ENCODE data around the gene PLCG1.

PLCG1 gene

DNA sequence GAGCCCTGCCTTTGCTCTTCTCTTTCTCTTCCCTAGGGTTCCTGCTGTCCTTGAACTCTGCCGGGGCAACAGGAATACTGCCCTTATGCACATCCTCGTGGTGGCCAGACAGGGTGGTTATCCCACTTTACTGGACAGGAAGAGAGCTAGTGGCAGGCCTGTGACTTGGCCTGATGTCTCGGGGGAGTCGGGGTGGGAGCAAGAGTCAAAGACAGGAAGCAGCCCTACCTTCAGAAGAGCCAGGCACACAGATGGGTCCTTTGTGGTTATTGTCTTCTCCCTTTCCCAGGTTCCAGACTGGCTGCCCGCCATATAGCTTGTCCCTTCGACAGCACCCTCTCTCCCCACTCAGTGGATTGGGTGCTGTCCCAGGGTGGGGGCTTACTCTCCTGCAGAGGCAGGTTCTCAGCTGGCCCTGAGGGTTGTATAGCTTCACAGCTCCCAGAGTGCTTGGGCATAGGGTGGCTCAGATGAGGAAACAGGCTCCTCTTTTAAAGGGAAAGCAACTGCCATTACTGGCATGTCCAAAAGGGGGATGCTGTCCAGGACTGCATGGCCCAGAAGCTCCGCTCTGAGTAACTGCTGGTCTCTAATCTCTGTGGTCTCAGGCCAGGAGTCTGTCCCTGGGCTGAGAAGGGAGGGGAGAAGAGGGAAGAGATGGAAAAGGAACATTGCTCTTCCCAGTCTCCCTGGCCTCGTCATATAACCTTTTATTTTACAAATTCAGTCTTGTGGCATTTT is 17.3 kb downstream of the PLCG1 start:
- no peak for DNase-seq (ENCODE audit: extremely low read depth, low read depth)
- TF ChIP-seq, protein P1, sequence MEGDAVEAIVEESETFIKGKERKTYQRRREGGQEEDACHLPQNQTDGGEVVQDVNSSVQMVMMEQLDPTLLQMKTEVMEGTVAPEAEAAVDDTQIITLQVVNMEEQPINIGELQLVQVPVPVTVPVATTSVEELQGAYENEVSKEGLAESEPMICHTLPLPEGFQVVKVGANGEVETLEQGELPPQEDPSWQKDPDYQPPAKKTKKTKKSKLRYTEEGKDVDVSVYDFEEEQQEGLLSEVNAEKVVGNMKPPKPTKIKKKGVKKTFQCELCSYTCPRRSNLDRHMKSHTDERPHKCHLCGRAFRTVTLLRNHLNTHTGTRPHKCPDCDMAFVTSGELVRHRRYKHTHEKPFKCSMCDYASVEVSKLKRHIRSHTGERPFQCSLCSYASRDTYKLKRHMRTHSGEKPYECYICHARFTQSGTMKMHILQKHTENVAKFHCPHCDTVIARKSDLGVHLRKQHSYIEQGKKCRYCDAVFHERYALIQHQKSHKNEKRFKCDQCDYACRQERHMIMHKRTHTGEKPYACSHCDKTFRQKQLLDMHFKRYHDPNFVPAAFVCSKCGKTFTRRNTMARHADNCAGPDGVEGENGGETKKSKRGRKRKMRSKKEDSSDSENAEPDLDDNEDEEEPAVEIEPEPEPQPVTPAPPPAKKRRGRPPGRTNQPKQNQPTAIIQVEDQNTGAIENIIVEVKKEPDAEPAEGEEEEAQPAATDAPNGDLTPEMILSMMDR (IDR thresholded peaks at IDR 0.05; ENCODE audit: low read depth, low read length, missing control alignments), result no peak

DNA sequence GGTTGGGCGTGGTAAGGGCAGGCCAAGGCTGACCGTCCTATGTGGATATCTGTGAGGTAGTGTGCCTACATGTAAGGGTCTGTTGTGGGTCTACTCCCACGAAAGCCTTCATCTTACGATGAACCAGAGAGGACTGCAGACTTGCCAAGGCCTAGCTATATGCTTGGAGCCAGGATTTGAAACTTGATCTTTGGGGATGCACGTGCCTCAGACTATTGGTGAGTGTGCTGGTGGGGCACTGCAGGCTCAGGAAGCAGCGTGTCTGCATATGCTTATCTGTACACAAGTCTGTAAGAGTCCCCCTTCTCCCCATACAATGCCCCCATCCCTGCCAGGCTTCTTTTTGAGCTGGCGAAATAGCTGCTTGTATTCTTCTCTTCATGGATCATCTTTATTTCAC is 17.9 kb downstream of the PLCG1 start:
- H3K4me3 ChIP-seq (replicated peaks; ENCODE audit: low read depth, low read length), result no peak overlapping the region
- TF ChIP-seq, protein P1 (IDR thresholded peaks at IDR 0.05; ENCODE audit: low read depth, low read length, missing control alignments), result no peak
- no peak for DNase-seq (ENCODE audit: extremely low read depth, low read depth)

More for the DNA sequence above, 17.3 kb downstream of the PLCG1 start:
- no peak overlapping the region for H3K4me3 ChIP-seq (replicated peaks; ENCODE audit: low read depth, low read length)

DNA sequence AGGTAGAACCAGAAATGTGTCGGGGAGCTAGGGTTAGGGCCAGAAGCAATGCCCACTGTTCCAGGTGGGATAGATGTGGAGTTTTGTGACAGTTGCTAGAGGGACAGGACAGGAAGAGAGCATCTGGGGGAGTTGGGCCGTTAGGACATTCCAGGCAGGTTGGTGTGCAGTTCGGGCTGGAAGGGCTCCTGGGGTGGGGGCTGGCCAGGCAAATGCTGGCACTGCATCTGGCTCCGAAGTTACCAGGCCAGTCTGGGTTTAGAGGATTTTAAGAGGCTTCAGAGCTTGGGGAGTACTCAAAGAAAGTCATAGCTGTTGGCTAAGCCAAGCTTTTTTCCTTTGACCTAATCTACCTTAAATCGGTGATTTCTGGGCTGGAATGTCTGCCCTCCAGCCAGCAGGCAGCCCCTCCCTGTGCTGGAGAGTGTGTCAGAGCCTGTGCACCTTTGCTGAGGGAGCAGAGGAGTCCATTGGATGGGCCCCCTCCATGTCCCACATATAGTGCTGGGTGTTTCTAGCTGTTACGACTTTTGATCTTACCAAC is 20.8 kb downstream of the PLCG1 start:
- DNase-seq (ENCODE audit: extremely low read depth, low read depth), result no peak
- TF ChIP-seq, protein P1 (IDR thresholded peaks at IDR 0.05; ENCODE audit: low read depth, low read length, missing control alignments), result no peak
- no peak overlapping the region for H3K4me3 ChIP-seq (replicated peaks; ENCODE audit: low read depth, low read length)

DNA sequence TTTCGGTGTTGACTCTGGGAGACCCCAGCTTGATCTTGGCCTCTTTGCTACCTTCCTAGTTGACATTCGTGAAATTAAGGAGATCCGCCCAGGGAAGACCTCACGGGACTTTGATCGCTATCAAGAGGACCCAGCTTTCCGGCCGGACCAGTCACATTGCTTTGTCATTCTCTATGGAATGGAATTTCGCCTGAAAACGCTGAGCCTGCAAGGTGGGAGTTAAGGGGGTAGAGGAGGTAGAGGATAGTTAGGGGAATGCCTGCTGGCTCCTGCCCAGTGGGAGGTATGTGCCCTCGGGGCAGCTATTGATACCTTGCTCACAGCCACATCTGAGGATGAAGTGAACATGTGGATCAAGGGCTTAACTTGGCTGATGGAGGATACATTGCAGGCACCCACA is 22.2 kb downstream of the PLCG1 start:
- DNase-seq (ENCODE audit: extremely low read depth, low read depth), result no peak
- TF ChIP-seq, protein P1 (IDR thresholded peaks at IDR 0.05; ENCODE audit: low read depth, low read length, missing control alignments), result no peak
- H3K4me3 ChIP-seq (replicated peaks; ENCODE audit: low read depth, low read length), result no peak overlapping the region

DNA sequence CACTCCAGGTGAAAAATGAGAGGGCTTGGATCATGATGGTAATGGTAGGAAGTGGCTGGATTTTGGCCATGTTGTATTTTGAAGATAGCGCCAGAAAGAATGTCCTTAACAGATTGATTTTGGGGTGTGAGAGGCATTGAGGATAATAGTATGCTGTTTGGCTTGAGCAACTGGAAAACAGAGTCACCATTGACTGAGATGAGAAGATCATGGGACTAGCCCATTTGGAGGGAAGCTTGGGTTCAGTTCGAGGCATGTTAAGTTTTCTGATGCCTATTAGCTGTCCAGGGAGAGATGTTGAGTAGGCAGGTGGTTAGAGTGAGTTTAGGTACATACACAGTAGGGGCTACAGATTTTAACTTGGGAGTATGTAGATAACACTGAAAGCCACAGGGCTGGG is 23.3 kb downstream of the PLCG1 start:
- H3K4me3 ChIP-seq (replicated peaks; ENCODE audit: low read depth, low read length), result no peak overlapping the region
- no peak for DNase-seq (ENCODE audit: extremely low read depth, low read depth)
- TF ChIP-seq, protein P1 (IDR thresholded peaks at IDR 0.05; ENCODE audit: low read depth, low read length, missing control alignments), result no peak

DNA sequence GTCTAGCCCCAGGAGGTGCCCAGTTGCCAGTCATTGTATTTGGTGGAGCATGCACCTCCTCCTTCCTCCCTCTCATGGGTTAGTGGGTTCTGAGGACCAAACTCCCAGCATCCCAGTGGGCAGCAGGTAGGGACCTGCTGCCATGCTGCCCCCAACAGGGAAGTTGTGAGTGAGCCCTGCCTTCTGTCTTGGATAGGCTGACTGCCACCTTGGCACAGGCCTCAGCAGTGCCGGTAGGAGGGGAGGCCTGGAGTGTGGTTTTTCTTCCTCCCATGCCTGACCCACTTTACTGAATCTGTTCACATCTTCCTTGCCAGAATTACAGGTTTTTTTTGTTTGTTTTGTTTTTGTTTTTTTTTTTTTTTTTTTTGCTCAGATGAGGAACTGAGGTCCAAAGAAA is 24.5 kb downstream of the PLCG1 start:
- TF ChIP-seq, protein P1 (IDR thresholded peaks at IDR 0.05; ENCODE audit: low read depth, low read length, missing control alignments), result no peak
- DNase-seq (ENCODE audit: extremely low read depth, low read depth), result no peak
- H3K4me3 ChIP-seq (replicated peaks; ENCODE audit: low read depth, low read length), result no peak overlapping the region

Data from HFF-Myc (cell line).